GM21381 (cell line): ENCODE results near the gene GARS1.

Source experiments
- ATAC-seq: cut with Tn5 transposase; IDR thresholded peaks from one replicate; pipeline ENCODE4 v1.9.1; 2021; ENCODE audit warnings: mild to moderate bottlenecking, moderate library complexity; ENCODE audit not compliant: unreplicated experiment

The GARS1 gene

GRCh38 chr7:30678805-30679204, 84.1 kb downstream of the GARS1 start:
- no peak for ATAC-seq

GRCh38 chr7:30679664-30680063, 85.0 kb downstream of the GARS1 start:
- no peak for ATAC-seq

GRCh38 chr7:30681331-30681797, 86.7 kb downstream of the GARS1 start:
- no peak for ATAC-seq

GRCh38 chr7:30681815-30682211, 87.1 kb downstream of the GARS1 start:
- ATAC-seq = no peak

- ATAC-seq = no peak
These were observed 87.8 kb downstream of the GARS1 start, which contains the start of gene CRHR2 for GRCh38 chr7:30682212-30683083. Gene CRHR2 (minus strand): TSS chr7:30682456. CDS start chr7:30682280, 176 bp downstream.

GRCh38 chr7:30683306-30683705, 88.6 kb downstream of the GARS1 start:
- no peak for ATAC-seq
